Astrocyte of the hippocampus (primary cell): Measurements from ENCODE around the gene PSMB7.

Experiments
- DNase-seq: peaks from one replicate; pipeline ENCODE4 v3.0.0; 2011; ENCODE audit warnings: low read depth, low spot score

Gene PSMB7

DNA sequence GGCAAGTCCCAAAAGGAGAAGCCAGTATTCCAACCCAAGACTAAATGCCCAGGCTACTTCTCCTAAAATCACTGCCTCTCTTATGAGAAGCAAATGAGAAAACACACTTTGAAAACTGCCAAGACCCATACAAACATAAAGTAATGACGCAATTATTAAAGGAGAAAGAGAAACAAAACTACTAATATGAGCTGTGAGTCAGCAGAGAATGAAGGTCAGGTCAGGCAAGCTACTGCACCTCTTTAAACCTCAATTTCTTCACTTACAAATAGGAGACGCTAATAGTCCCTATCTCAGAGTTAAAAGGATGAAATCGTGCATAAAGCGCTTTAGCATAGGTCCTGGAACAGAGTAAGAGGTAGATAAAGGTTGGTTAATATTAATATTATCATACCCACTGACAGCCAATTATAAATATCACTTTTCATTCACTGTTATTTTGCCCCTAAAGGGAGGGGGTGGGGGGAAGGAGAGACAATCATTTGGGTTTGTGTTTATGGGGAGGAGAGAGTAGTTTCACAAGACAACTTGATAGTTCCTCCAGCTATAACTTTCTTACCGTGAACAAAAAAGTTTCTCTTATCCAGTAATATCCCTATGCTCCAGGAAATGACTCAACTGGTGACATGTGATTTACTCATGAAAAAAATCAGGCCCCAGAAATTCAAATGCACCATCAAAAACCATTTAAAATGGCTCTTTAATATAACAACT, 3.6 kb downstream of the PSMB7 start:
- DNase-seq, result peak; percentile 29

- no peak for DNase-seq
These were observed 4.8 kb downstream of the PSMB7 start for GRCh38 chr9:124410321-124410913.

- DNase-seq, result no peak
These were observed 5.8 kb downstream of the PSMB7 start for GRCh38 chr9:124409410-124409809.

GRCh38 chr9:124403246-124403645, 12.0 kb downstream of the PSMB7 start:
- DNase-seq, result no peak

DNA sequence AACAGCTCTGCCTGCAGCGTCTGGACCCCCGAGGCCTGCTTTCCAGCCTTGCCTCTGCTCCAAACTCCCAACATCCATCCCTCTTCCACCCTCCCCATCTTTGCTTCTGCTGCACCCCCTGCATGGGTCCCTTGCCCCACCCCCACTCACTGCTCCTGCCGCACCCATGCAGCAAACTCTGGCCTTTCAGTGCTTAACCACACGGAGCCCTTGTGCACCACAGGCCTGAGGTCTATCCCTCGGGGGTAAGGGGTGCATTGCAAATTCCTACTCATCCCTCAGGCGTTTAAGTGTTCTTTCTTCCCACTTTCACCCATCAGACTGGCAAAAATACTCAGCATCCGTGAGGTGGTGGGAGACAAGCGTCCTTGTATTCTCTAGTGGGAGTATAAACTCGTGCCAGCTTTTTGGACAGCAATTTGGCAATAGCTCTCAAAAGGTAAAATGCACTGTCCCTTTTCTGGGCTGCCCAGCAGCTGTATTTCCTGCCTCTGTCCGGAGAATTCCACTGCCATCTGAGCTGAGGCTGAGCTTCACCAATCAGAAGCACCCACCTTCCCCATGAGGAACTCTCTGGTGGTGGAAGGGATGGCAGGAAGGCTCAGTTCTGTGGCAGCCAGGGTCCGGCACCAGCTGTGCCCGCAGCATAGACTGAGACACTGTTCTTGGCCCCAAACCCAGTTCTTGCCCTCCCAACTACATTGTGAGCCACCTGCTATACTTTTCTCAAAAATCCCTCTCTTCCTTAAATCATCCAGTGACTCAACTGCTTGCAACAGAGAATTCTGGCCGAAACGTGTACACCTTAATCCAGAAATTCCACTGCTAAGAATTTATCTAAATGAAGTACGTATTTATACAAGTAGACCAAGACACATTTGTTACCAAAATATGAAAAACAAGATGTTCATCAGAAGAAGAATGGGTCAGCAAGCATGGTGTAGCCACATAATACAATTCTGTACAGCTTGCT, 15.0 kb downstream of the PSMB7 start:
- peak; percentile 34 for DNase-seq

GRCh38 chr9:124399323-124399967, 15.8 kb downstream of the PSMB7 start:
- peak; percentile 61 for DNase-seq

- DNase-seq, result no peak
These were observed 16.9 kb downstream of the PSMB7 start for GRCh38 chr9:124398191-124398935.

GRCh38 chr9:124395826-124396225, 19.4 kb downstream of the PSMB7 start:
- no peak for DNase-seq

DNA sequence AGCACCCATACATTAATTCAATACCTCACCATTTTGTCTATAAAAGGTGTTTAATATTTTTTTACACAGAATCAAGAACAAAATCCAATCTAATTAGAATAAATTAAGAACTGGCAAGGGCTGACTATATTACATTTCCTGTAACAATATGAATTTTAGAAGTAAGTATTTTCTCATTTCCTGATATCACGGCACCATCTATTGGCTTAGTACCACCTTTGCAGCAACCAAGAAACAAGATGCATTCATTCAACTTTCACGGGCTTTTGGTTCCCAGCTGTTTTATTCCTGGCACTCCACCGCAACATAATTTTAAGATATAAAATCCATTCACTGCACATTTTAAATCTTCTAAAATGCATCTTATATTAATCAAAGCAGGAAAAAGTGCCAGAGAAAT, 20.6 kb downstream of the PSMB7 start:
- DNase-seq, result no peak

GRCh38 chr9:124394167-124394566, 21.1 kb downstream of the PSMB7 start:
- DNase-seq, result peak; percentile 15

- peak; percentile 93 for DNase-seq
These were observed 22.3 kb downstream of the PSMB7 start for GRCh38 chr9:124392871-124393460.

DNA sequence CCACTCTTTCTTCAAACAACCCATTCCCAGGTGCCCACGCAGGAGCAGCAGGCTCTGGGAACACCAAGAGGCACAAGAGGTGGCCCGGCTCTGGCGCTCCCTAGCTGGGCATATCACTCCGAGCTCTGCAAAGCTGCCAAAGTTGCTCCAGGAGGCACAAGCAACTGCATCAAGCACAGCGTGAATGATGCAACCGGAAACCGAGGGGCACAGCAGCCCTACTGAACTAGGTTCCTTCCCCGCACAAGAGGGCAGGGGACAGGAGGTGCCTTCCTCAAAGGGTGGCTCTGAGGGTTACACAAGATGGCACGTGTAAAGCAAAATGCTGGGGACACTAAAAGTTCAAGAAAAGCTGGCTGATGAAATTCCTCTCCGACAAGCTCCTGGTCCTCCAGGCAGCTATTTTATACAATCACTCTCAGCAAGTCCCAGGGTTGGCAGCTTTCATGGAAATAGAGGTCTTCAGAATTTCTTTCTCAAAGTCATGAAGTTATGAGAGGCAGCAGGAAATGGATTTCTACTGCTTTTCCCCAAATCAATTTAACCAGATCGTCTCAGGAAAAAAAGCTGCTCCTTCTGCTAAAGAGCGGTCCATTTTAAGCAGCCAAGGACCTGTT, 22.9 kb downstream of the PSMB7 start:
- DNase-seq, result no peak

GRCh38 chr9:124390794-124391658, 24.2 kb downstream of the PSMB7 start:
- DNase-seq, result peak; percentile 20

- DNase-seq, result no peak
These were observed 25.9 kb downstream of the PSMB7 start for GRCh38 chr9:124389146-124389939.

- no peak for DNase-seq
These were observed 26.8 kb downstream of the PSMB7 start for GRCh38 chr9:124388275-124389048.

DNA sequence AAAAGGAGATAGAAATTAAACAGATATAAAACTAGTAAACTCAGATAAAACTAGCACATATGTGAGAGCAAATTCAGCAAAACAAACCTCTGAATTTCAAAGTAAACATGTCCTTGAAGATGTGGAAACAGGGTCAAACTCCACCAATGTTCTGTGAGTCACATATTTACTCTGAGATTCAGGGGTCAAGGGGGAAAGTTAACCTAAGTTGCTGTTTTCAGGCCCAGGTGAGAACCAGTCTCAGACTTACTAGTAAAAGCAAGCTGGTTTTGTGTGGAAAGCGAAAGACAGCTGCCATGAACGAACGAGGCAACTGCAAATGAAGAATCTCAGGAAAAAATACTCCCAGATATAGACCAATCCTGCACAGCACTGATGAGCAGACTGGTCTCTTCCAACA, 29.0 kb downstream of the PSMB7 start:
- no peak for DNase-seq

DNA sequence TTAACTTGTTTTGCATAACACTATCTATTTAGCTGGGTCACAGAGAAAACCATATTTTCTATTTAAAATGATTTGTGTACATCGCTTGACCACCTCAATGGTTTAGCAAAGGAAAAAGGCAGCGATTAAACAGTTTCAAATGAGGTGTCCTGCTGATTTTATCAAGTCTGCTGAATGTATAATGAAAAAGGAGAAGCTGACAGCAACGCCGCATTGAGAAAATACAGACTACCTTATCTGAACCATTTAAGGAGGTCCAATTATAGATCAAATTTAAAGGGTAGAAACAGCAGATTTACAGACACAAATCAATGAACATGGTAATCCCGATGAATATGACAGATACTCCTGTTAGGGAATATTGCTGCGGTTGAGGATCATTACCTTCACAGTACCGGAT, 29.6 kb downstream of the PSMB7 start:
- no peak for DNase-seq

DNA sequence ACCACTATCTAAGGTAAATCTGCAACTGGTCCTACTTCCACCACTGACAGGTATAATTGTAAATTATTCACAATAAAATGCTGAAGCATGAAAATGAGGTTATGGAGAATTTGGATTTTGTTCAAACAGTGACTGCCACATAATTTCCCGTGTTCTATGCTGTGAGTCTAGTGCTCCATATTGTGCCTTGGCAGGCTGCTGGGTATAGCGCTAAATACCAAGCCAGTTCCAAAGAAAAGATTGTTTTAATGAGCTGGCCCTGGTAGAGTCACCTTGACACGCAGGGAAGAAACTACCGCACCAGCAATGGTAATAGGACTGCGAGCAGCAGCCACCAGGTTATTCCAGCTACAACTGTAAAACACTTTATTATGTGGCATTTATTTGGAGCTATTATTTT, 30.4 kb downstream of the PSMB7 start:
- DNase-seq, result no peak
